IMR-90 (cell line): ENCODE results near the gene INTS15. TPM values are rescaled to one million over a fixed set of nuclear protein-coding genes. Genes with fewer than 3 reads are reported as not detected.

Experiments used
- ATAC-seq: fragments of 200-7000 bp; cut with Tn5 transposase; 2 replicates; pipeline ENCODE4 v1.9.1; 2020; ENCODE audit warnings: low read depth, mild to moderate bottlenecking, moderate library complexity
- BruUV-seq: library from RNA; stranded (reverse); fragments of 400-500 nt; replicated peaks from 2 replicates; lab custom pipeline; 2021; lab: Mats Ljungman, UMichigan
- CTCF ChIA-PET: fragments of 300-600 bp; formaldehyde crosslinking; extraction: SDS; loops from one replicate; lab custom pipeline; 2021; ENCODE audit warnings: antibody characterized with exemption; lab: Yijun Ruan, JAX
- POLR2A ChIA-PET: fragments of 300-600 bp; sonication (Branson Sonifier 250); formaldehyde crosslinking; loops from one replicate; lab custom pipeline; 2022; ENCODE audit warnings: antibody characterized with exemption; ENCODE audit not compliant: unreplicated experiment; lab: Charles Lee
- DNase-seq: peaks from one replicate; pipeline ENCODE4 v3.0.0; 2013
- H2AFZ ChIP-seq: replicated peaks from 2 replicates; pipeline ENCODE3; 2013; ENCODE audit warnings: low read length, mild to moderate bottlenecking; ENCODE audit not compliant: poor library complexity
- H2AK5ac ChIP-seq: 2 replicates; pipeline ENCODE4 v1.6.1; 2013; ENCODE audit warnings: low read depth, low read length, inconsistent platforms
- H2AK9ac ChIP-seq: replicated peaks from 2 replicates; pipeline ENCODE3; 2013; ENCODE audit warnings: mild to moderate bottlenecking, low read depth, low read length, moderate library complexity; ENCODE audit not compliant: poor library complexity
- H2BK120ac ChIP-seq: 2 replicates; pipeline ENCODE4 v1.6.1; 2013; ENCODE audit warnings: low read depth, low read length, inconsistent platforms
- H2BK15ac ChIP-seq: 3 replicates; pipeline ENCODE4 v1.6.1; 2013; ENCODE audit warnings: low read depth, low read length, inconsistent platforms
- H2BK20ac ChIP-seq: 2 replicates; pipeline ENCODE4 v1.6.1; 2013; ENCODE audit warnings: low read depth, mild to moderate bottlenecking, inconsistent platforms, low read length, moderate library complexity
- H2BK5ac ChIP-seq: 2 replicates; pipeline ENCODE4 v1.6.1; 2013; ENCODE audit warnings: mild to moderate bottlenecking, low read depth, low read length, inconsistent platforms; ENCODE audit not compliant: poor library complexity, severe bottlenecking
- H3K14ac ChIP-seq: replicated peaks from 2 replicates; pipeline ENCODE4 v1.6.1; 2013; ENCODE audit warnings: low read depth, low read length, inconsistent platforms
- H3K18ac ChIP-seq: 2 replicates; pipeline ENCODE4 v1.6.1; 2013; ENCODE audit warnings: low read depth, low read length, control low read depth
- H3K23ac ChIP-seq: 2 replicates; pipeline ENCODE4 v1.6.1; 2013; ENCODE audit warnings: low read depth, low read length, inconsistent platforms
- H3K27ac ChIP-seq: 2 replicates; pipeline ENCODE4 v1.5.1; 2013; ENCODE audit warnings: mild to moderate bottlenecking, control low read depth, low read length; ENCODE audit not compliant: insufficient read depth
- H3K27me3 ChIP-seq: 2 replicates; pipeline ENCODE4 v1.6.1; 2013; ENCODE audit warnings: low read length; ENCODE audit not compliant: control insufficient read depth, insufficient read depth
- H3K36me3 ChIP-seq: 2 replicates; pipeline ENCODE4 v1.6.1; 2013; ENCODE audit warnings: low read length, mixed read lengths; ENCODE audit not compliant: control insufficient read depth, insufficient read depth
- H3K4ac ChIP-seq: 2 replicates; pipeline ENCODE4 v1.6.1; 2013; ENCODE audit warnings: low read depth, low read length, inconsistent platforms
- H3K4me1 ChIP-seq: 2 replicates; pipeline ENCODE4 v1.6.1; 2013; ENCODE audit warnings: low read length, mixed read lengths; ENCODE audit not compliant: control insufficient read depth, insufficient read depth
- H3K4me2 ChIP-seq: 2 replicates; pipeline ENCODE4 v1.6.1; 2013; ENCODE audit warnings: low read depth, mild to moderate bottlenecking, control low read depth, low read length, moderate library complexity
- H3K4me3 ChIP-seq: 2 replicates; pipeline ENCODE4 v1.5.1; 2013; ENCODE audit warnings: low read depth, mild to moderate bottlenecking, control low read depth, low read length, moderate library complexity; ENCODE audit not compliant: insufficient read depth
- H3K56ac ChIP-seq: 2 replicates; pipeline ENCODE4 v1.6.1; 2013; ENCODE audit warnings: low read length, inconsistent platforms; ENCODE audit not compliant: insufficient read depth; ENCODE audit errors: extremely low read depth
- H3K79me1 ChIP-seq, 2 experiments: 2 replicates each; pipeline ENCODE4 v1.6.1; 2013; ENCODE audit warnings: low read length in 2 of 2, inconsistent platforms in 1 of 2, low read depth in 1 of 2
- H3K9ac ChIP-seq: 2 replicates; pipeline ENCODE4 v1.6.1; 2013; ENCODE audit warnings: low read depth, low read length, control low read depth
- H3K9me1 ChIP-seq: 2 replicates; pipeline ENCODE4 v1.6.1; 2013; ENCODE audit warnings: low read length, inconsistent platforms; ENCODE audit not compliant: insufficient read depth
- H3K9me3 ChIP-seq: 2 replicates; pipeline ENCODE4 v1.6.1; 2013; ENCODE audit warnings: low read length; ENCODE audit not compliant: control insufficient read depth, insufficient read depth
- H4K20me1 ChIP-seq: 2 replicates; pipeline ENCODE4 v1.6.1; 2013; ENCODE audit warnings: low read length, inconsistent platforms; ENCODE audit not compliant: insufficient read depth
- H4K5ac ChIP-seq: 2 replicates; pipeline ENCODE4 v1.6.1; 2013; ENCODE audit warnings: mild to moderate bottlenecking, low read depth, low read length, control low read depth
- H4K8ac ChIP-seq, 2 experiments: 2 replicates each; pipeline ENCODE4 v1.6.1; 2013; ENCODE audit warnings: low read depth in 2 of 2, low read length in 2 of 2, control low read depth in 1 of 2, inconsistent platforms in 1 of 2
- H4K91ac ChIP-seq: 2 replicates; pipeline ENCODE4 v1.6.1; 2013; ENCODE audit warnings: low read depth, low read length, inconsistent platforms; ENCODE audit not compliant: insufficient read depth
- ELK1 ChIP-seq: fragments of 150-350 bp; IDR thresholded peaks from 2 replicates; pipeline ENCODE4 v1.6.1; 2016; ENCODE audit warnings: low read depth, mild to moderate bottlenecking, low read length, moderate library complexity, borderline replicate concordance
- MAZ ChIP-seq: IDR thresholded peaks from 2 replicates; pipeline ENCODE4 v1.6.1; 2012; ENCODE audit warnings: low read depth, mild to moderate bottlenecking, low read length, improper control_type of control experiment, moderate library complexity, borderline replicate concordance
- POLR2A ChIP-seq: IDR thresholded peaks from 2 replicates; pipeline ENCODE4 v1.6.1; 2012; ENCODE audit warnings: mild to moderate bottlenecking, low read depth, low read length
- RFX5 ChIP-seq: IDR thresholded peaks from 2 replicates; pipeline ENCODE4 v1.8.0; 2012; ENCODE audit warnings: low read depth, mild to moderate bottlenecking, low read length, moderate library complexity
- WGBS, 2 experiments: methylation state at CpG; one replicate each; pipeline versions ENCODE4 v1.1.5 to v1.1.7; 2013; ENCODE audit warnings: missing lambda C conversion rate in 2 of 2; ENCODE audit not compliant: insufficient read length in 1 of 2; ENCODE audit errors: extremely low coverage in 2 of 2; 5-methylcytosine and 5-hydroxymethylcytosine counted together
- dilution Hi-C: fragments of 300-500 bp; cut with HindIII; formaldehyde crosslinking; loops from one replicate; pipeline ENCODE4 v1.14.3; 2018; ENCODE audit warnings: low sequenced_read_pairs; ENCODE audit not compliant: unreplicated experiment
- in situ Hi-C: fragments of 300-500 bp; cut with MboI; formaldehyde crosslinking; loops from 3 replicates; pipeline ENCODE4 v1.14.3; 2019; ENCODE audit warnings: low sequenced_read_pairs, inconsistent platforms, mixed read lengths
- intact Hi-C: fragments of 100-400 bp; cut with micrococcal nuclease; formaldehyde crosslinking; loops from 2 replicates; pipeline ENCODE4 v1.10.0; 2022
- polyA plus RNA-seq, 3 experiments: library from polyadenylated mRNA; depleted of rRNA; stranded (reverse); fragments of >200 nt; gene quantifications; 2 replicates each; pipeline ENCODE4 v1.2.3, GENCODE V29; 2012; ENCODE audit warnings: low replicate concordance in 1 of 3
- total RNA-seq: library from RNA; depleted of rRNA; stranded (reverse); fragments of >200 nt; gene quantifications from 2 replicates; pipeline ENCODE4 v1.2.3, GENCODE V29; 2012

Gene INTS15
- total and polyA plus RNA-seq, 2 of the 4 experiments (the other 2 are of a cell fraction) = 7.0 to 20.8 TPM

DNA sequence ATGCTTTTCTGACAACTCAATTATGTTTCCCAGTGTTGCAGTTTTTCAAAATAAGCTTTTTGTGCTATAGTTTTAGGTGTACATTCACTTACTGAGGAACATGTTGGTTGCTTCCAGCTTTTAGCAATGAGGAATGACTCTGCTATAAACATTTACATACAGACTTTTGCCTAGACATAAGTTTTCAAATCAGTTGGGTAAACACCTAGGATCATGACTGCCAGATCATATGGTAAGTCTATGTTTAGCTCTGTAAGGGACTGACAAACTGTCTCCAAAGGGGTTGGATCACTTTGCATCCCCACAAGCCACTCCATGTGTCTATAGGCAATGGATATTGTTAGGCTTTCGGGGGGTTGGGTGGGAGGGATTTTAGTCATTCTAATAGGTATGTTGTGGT lies 27.7 kb upstream of the INTS15 start:
- no peak overlapping the region for H3K4ac ChIP-seq
- no peak overlapping the region for H2BK20ac ChIP-seq
- no peak overlapping the region for H3K4me3 ChIP-seq
- peaks cover 2% of the 10 kb centered on the region; the same call in 1 of the 2 replicates for H3K27me3 ChIP-seq
- no peak for TF ChIP-seq RFX5
- TF ChIP-seq ELK1 = no peak
- TF ChIP-seq POLR2A = no peak
- TF ChIP-seq MAZ = no peak
- dilution Hi-C loops (no loop called here), intact Hi-C loops (no loop called here), in situ Hi-C loops (no loop called here)
- WGBS, 2 experiments = no CpG with 5 or more reads among the region's 1 CpG
- H3K27ac ChIP-seq = no peak overlapping the region
- no peak for ATAC-seq
- H3K36me3 ChIP-seq = no peaks in the 10 kb centered on the region
- no TSS peak for BruUV-seq
- CTCF ChIA-PET = no interaction called here
- no peak overlapping the region for H2AK5ac ChIP-seq
- H3K4me2 ChIP-seq = no peak overlapping the region
- no peaks in the 10 kb centered on the region for H3K9me3 ChIP-seq
- no peaks in the 10 kb centered on the region for H3K4me1 ChIP-seq
- H3K56ac ChIP-seq = no peak overlapping the region
- no peak overlapping the region for H3K9ac ChIP-seq
- H3K9me1 ChIP-seq = no peaks in the 10 kb centered on the region
- no peak overlapping the region for H2BK15ac ChIP-seq
- no peak for DNase-seq
- H4K5ac ChIP-seq = no peak overlapping the region
- no peaks in the 10 kb centered on the region for H4K20me1 ChIP-seq
- H3K14ac ChIP-seq = no peak overlapping the region
- H3K79me1 ChIP-seq = no peaks in the 10 kb centered on the region
- no peak overlapping the region for H4K91ac ChIP-seq
- H2AFZ ChIP-seq = no peak overlapping the region
- no peak overlapping the region for H2BK5ac ChIP-seq
- no peak overlapping the region for H4K8ac ChIP-seq
- H3K18ac ChIP-seq = no peak overlapping the region
- POLR2A ChIA-PET = no interaction called here
- H2BK120ac ChIP-seq = no peak overlapping the region
- no peak overlapping the region for H2AK9ac ChIP-seq
- H3K23ac ChIP-seq = no peak overlapping the region
